ENCODE measurements around the gene SCAMP4. TPM values are rescaled to one million over a fixed set of nuclear protein-coding genes. Genes with fewer than 3 reads are reported as not detected.

SCAMP4 gene
- total and polyA plus RNA-seq, 9 of the 15 experiments (the other 6 are each of a cell fraction or from before 2014, with no cell fraction given), result 0.81 to 45.9 (median 12.8) TPM

DNA sequence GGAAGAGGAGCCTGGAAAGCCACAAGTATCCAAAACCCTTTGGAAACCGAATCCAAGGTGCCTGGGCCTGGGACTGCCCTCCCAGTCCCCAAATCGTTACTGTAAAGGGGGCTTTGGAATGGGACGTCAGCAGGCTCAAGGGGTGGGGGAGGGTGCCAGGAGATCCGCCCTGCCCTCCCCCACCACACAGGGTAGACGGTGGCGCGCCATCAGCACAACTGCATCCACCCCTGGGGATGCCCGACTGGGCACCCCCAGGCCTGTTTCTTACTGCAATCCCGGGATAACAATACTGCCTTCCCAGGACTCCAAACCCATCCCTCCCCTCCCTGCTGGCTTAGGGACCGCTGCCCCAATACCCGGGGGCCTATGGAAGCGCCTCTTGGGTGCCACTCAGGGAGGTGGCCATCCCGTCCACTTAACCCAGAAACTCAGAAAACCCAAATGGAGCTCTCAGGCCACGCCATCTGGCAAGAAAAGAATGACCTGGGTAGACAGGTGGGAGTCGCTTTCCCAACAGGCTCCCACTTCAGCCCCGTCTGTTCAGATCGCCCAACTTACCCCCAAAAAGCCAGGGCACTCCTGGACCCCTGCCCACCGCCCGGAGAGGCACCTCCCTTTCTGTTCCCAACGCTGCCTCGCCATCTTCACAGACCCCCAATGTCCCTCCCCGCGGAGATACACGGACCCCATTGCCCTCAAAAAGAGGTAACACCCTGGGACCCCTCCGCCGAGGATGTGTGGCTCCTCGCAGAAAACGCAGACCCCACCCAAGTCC is 44.2 kb upstream of the SCAMP4 start (continued):
- TF ChIP-seq RBBP5 (IDR thresholded peaks at IDR 0.05; ENCODE audit: borderline replicate concordance, insufficient read depth, low read length, poor library complexity, severe bottlenecking) (peak; percentile 39), SIN3B (IDR thresholded peaks at IDR 0.05; ENCODE audit: low read depth) (no peak), MXI1 (IDR thresholded peaks at IDR 0.05; ENCODE audit: low read depth, low read length) (no peak), ZFP1 (CRISPR knock-in tag; IDR thresholded peaks at IDR 0.05) (no peak), HNRNPL (IDR thresholded peaks at IDR 0.05; ENCODE audit: low read depth, low read length) (no peak), E2F5 (CRISPR knock-in tag; IDR thresholded peaks at IDR 0.05) (no peak), TFAP4 (CRISPR knock-in tag; IDR thresholded peaks at IDR 0.05; ENCODE audit: borderline replicate concordance) (peak; percentile 20; the same call in 1 of the 2 replicates), ZNF655 (CRISPR knock-in tag; IDR thresholded peaks at IDR 0.05) (no peak), NCOA4 (IDR thresholded peaks at IDR 0.05; ENCODE audit: partially characterized antibody) (no peak), ZNF785 (CRISPR knock-in tag; IDR thresholded peaks at IDR 0.05) (no peak), RBFOX2 (IDR thresholded peaks at IDR 0.05; ENCODE audit: low read depth, low read length) (0 out of 2 replicates have a peak, but pooled peaks have one; percentile 0), KDM5B (IDR thresholded peaks at IDR 0.05; ENCODE audit: insufficient replicate concordance, low read depth, low read length) (peak; percentile 2)
- TF ChIP-seq, protein P1, sequence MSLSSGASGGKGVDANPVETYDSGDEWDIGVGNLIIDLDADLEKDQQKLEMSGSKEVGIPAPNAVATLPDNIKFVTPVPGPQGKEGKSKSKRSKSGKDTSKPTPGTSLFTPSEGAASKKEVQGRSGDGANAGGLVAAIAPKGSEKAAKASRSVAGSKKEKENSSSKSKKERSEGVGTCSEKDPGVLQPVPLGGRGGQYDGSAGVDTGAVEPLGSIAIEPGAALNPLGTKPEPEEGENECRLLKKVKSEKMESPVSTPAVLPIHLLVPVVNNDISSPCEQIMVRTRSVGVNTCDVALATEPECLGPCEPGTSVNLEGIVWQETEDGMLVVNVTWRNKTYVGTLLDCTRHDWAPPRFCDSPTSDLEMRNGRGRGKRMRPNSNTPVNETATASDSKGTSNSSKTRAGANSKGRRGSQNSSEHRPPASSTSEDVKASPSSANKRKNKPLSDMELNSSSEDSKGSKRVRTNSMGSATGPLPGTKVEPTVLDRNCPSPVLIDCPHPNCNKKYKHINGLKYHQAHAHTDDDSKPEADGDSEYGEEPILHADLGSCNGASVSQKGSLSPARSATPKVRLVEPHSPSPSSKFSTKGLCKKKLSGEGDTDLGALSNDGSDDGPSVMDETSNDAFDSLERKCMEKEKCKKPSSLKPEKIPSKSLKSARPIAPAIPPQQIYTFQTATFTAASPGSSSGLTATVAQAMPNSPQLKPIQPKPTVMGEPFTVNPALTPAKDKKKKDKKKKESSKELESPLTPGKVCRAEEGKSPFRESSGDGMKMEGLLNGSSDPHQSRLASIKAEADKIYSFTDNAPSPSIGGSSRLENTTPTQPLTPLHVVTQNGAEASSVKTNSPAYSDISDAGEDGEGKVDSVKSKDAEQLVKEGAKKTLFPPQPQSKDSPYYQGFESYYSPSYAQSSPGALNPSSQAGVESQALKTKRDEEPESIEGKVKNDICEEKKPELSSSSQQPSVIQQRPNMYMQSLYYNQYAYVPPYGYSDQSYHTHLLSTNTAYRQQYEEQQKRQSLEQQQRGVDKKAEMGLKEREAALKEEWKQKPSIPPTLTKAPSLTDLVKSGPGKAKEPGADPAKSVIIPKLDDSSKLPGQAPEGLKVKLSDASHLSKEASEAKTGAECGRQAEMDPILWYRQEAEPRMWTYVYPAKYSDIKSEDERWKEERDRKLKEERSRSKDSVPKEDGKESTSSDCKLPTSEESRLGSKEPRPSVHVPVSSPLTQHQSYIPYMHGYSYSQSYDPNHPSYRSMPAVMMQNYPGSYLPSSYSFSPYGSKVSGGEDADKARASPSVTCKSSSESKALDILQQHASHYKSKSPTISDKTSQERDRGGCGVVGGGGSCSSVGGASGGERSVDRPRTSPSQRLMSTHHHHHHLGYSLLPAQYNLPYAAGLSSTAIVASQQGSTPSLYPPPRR (CRISPR knock-in tag; IDR thresholded peaks at IDR 0.05; ENCODE audit: borderline replicate concordance), result no peak

Measured in K562 (cell line).